Panc1 (cell line): ENCODE results near the gene GNAQ. TPM values are rescaled to one million over a fixed set of nuclear protein-coding genes. Genes with fewer than 3 reads are reported as not detected.

Experiments
- ATAC-seq: fragments of 200-7000 bp; cut with Tn5 transposase; 2 replicates; pipeline ENCODE4 v1.9.1; 2020; ENCODE audit warnings: mild to moderate bottlenecking, moderate library complexity
- BruUV-seq: library from RNA; stranded (reverse); fragments of 400-500 nt; replicated peaks from 2 replicates; lab custom pipeline; 2021; lab: Mats Ljungman, UMichigan
- CTCF ChIA-PET: fragments of 300-600 bp; sonication (Branson Sonifier 250); formaldehyde crosslinking; loops from one replicate; lab custom pipeline; 2022; ENCODE audit warnings: antibody characterized with exemption; lab: Charles Lee
- POLR2A ChIA-PET: fragments of 300-600 bp; sonication (Branson Sonifier 250); formaldehyde crosslinking; loops from one replicate; lab custom pipeline; 2022; ENCODE audit warnings: antibody characterized with exemption; lab: Charles Lee
- DNase-seq: peaks from one replicate; pipeline ENCODE4 v3.0.0-alpha.2; 2010; ENCODE audit warnings: low read depth, low spot score
- H3K27ac ChIP-seq: 2 replicates; pipeline ENCODE4 v1.5.1; 2011; ENCODE audit warnings: mild to moderate bottlenecking, low read length, inconsistent platforms
- H3K27me3 ChIP-seq: fragments of 200-500 bp; sonication (Bioruptor generic); 2 replicates; pipeline ENCODE4 v1.6.0; 2014; ENCODE audit warnings: low read length, inconsistent platforms; ENCODE audit not compliant: control insufficient read depth, insufficient read depth
- H3K36me3 ChIP-seq: fragments of 200-500 bp; sonication (Bioruptor generic); 2 replicates; pipeline ENCODE4 v1.5.1; 2014; ENCODE audit warnings: inconsistent platforms, mild to moderate bottlenecking, low read length, moderate library complexity; ENCODE audit not compliant: control insufficient read depth, insufficient read depth
- H3K4me1 ChIP-seq: 2 replicates; pipeline ENCODE4 v1.5.1; 2011; ENCODE audit warnings: inconsistent platforms, mild to moderate bottlenecking, low read length, moderate library complexity; ENCODE audit not compliant: control insufficient read depth, insufficient read depth
- H3K4me3 ChIP-seq, 2 experiments: 2 replicates each; pipeline ENCODE4 v1.5.1; 2011 to 2012; ENCODE audit warnings: low read depth in 2 of 2, low read length in 2 of 2, mild to moderate bottlenecking in 2 of 2, inconsistent platforms in 1 of 2, moderate library complexity in 1 of 2
- H3K9me3 ChIP-seq: fragments of 200-500 bp; sonication (Bioruptor generic); 2 replicates; pipeline ENCODE4 v1.5.1; 2014; ENCODE audit warnings: low read depth, mild to moderate bottlenecking, inconsistent platforms, low read length, moderate library complexity; ENCODE audit not compliant: control insufficient read depth, insufficient read depth
- POLR2AphosphoS5 ChIP-seq: IDR thresholded peaks from 2 replicates; pipeline ENCODE4 v1.6.1; 2012; ENCODE audit warnings: mild to moderate bottlenecking, low read depth, low read length, moderate library complexity
- SIN3A ChIP-seq: IDR thresholded peaks from 2 replicates; pipeline ENCODE4 v1.6.1; 2012; ENCODE audit warnings: low read depth, mild to moderate bottlenecking, low read length, moderate library complexity, borderline replicate concordance; ENCODE audit not compliant: insufficient read depth
- TCF7L2 ChIP-seq: IDR thresholded peaks from 2 replicates; pipeline ENCODE4 v1.6.1; 2011; ENCODE audit warnings: mild to moderate bottlenecking, low read depth, low read length, inconsistent platforms
- in situ Hi-C: cut with HindIII; loops from 2 replicates; pipeline ENCODE4 v1.10.0; 2016; ENCODE audit warnings: low sequenced_read_pairs, low pct_unique_long_range_greater_than_20kb
- intact Hi-C: fragments of 100-400 bp; cut with micrococcal nuclease; formaldehyde crosslinking; loops from one replicate; pipeline ENCODE4 v1.10.0; 2022; ENCODE audit not compliant: unreplicated experiment
- total RNA-seq: library from RNA; stranded (reverse); gene quantifications from one replicate; pipeline ENCODE4 v1.2.1, GENCODE V29; 2021; ENCODE audit not compliant: unreplicated experiment
- TF ChIP-seq, protein P1 (sequence below), 2 experiments: IDR thresholded peaks; 2 replicates each; pipeline ENCODE4 v1.6.1; 2011 to 2012; ENCODE audit warnings: low read depth in 2 of 2, control low read depth in 1 of 2, low read length in 1 of 2, mild to moderate bottlenecking in 1 of 2, moderate library complexity in 1 of 2; ENCODE audit not compliant: insufficient read depth in 1 of 2
- TF ChIP-seq, protein P2 (sequence below): fragments of 450-650 bp; IDR thresholded peaks from 2 replicates; pipeline ENCODE4 v1.5.1; 2017; ENCODE audit warnings: mild to moderate bottlenecking

GNAQ gene
- total RNA-seq, 1 experiment from 2014 or later, result 34.5 TPM

DNA sequence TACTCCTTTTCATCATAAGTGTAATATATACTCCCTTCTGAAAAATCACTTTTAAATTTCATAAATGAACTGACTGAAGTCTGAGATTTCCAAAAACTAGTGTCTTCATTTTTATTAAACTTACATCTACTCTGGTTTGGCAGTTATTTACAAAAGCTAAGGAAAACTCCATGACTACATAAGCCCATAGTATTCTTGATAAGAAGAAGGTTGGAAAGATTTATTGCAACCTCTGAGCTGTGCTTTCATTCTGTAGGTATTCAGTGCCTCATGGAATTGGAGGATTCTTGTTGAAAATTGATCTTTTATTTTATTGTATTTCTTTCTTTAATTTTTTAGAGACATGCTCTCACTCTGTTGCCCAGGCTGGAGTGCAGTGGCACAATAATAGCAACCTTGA, 41.7 kb downstream of the GNAQ start:
- no peak for ATAC-seq
- intact Hi-C loops, result no loop called here
- in situ Hi-C loops, result no loop called here
- ChIA-PET CTCF (no interaction called here), POLR2A (no interaction called here)
- no peaks in the 10 kb centered on the region for H3K9me3 ChIP-seq
- H3K27me3 ChIP-seq, result no peaks in the 10 kb centered on the region
- no peaks in the 10 kb centered on the region for H3K36me3 ChIP-seq
- no peaks in the 10 kb centered on the region for H3K4me1 ChIP-seq
- H3K4me3 ChIP-seq, result no peak overlapping the region
- H3K27ac ChIP-seq, result no peak overlapping the region
- BruUV-seq, result no TSS peak
- TF ChIP-seq, protein P1, sequence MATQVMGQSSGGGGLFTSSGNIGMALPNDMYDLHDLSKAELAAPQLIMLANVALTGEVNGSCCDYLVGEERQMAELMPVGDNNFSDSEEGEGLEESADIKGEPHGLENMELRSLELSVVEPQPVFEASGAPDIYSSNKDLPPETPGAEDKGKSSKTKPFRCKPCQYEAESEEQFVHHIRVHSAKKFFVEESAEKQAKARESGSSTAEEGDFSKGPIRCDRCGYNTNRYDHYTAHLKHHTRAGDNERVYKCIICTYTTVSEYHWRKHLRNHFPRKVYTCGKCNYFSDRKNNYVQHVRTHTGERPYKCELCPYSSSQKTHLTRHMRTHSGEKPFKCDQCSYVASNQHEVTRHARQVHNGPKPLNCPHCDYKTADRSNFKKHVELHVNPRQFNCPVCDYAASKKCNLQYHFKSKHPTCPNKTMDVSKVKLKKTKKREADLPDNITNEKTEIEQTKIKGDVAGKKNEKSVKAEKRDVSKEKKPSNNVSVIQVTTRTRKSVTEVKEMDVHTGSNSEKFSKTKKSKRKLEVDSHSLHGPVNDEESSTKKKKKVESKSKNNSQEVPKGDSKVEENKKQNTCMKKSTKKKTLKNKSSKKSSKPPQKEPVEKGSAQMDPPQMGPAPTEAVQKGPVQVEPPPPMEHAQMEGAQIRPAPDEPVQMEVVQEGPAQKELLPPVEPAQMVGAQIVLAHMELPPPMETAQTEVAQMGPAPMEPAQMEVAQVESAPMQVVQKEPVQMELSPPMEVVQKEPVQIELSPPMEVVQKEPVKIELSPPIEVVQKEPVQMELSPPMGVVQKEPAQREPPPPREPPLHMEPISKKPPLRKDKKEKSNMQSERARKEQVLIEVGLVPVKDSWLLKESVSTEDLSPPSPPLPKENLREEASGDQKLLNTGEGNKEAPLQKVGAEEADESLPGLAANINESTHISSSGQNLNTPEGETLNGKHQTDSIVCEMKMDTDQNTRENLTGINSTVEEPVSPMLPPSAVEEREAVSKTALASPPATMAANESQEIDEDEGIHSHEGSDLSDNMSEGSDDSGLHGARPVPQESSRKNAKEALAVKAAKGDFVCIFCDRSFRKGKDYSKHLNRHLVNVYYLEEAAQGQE (IDR thresholded peaks at IDR 0.05; ENCODE audit: insufficient read depth in 1 of 2, low read depth in 2 of 2, low read length in 1 of 2), result no peak
- TF ChIP-seq POLR2AphosphoS5, result no peak
- TF ChIP-seq SIN3A, result no peak
- TF ChIP-seq, protein P2, sequence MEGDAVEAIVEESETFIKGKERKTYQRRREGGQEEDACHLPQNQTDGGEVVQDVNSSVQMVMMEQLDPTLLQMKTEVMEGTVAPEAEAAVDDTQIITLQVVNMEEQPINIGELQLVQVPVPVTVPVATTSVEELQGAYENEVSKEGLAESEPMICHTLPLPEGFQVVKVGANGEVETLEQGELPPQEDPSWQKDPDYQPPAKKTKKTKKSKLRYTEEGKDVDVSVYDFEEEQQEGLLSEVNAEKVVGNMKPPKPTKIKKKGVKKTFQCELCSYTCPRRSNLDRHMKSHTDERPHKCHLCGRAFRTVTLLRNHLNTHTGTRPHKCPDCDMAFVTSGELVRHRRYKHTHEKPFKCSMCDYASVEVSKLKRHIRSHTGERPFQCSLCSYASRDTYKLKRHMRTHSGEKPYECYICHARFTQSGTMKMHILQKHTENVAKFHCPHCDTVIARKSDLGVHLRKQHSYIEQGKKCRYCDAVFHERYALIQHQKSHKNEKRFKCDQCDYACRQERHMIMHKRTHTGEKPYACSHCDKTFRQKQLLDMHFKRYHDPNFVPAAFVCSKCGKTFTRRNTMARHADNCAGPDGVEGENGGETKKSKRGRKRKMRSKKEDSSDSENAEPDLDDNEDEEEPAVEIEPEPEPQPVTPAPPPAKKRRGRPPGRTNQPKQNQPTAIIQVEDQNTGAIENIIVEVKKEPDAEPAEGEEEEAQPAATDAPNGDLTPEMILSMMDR, result no peak
- TF ChIP-seq TCF7L2, result no peak
- DNase-seq, result no peak

DNA sequence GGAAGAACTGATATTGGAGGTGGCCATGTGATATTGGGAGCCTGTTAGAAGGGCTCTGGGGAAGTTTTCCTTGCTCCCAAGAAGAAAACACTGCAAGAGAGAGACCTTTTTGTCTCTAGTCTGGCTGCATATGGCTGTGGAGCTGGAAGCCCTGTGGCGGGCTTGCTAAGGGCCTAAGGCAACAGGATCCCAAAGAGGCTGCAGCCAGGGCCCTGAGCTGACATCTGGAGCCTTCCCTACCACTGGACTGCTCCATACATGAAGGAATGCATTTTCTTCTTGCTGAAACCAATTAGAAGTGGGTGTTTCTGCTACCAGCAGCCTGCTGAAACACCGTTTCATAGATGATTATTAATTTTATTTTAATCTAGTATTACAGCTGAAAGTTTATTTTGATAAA, 42.2 kb downstream of the GNAQ start:
- CTCF ChIA-PET, result no interaction called here
- Histone ChIP-seq H3K27ac (no peak overlapping the region), H3K36me3 (no peaks in the 10 kb centered on the region), H3K9me3 (no peaks in the 10 kb centered on the region), H3K4me3 (no peak overlapping the region), H3K27me3 (no peaks in the 10 kb centered on the region), H3K4me1 (no peaks in the 10 kb centered on the region)
- TF ChIP-seq SIN3A (no peak), POLR2AphosphoS5 (no peak), TCF7L2 (no peak)
- TF ChIP-seq, protein P2, result no peak
- no peak for DNase-seq
- BruUV-seq, result no TSS peak
- POLR2A ChIA-PET, result no interaction called here
- intact Hi-C loops (no loop called here), in situ Hi-C loops (no loop called here)
- ATAC-seq, result no peak
